PFSK-1 (cell line): ENCODE data around the gene ORM1.

Experiments used
- FOXP2 ChIP-seq: optimal IDR thresholded peaks from 2 replicates; pipeline ENCODE3; 2011; ENCODE audit warnings: borderline replicate concordance, control low read depth, inconsistent platforms; ENCODE audit not compliant: insufficient read depth; ENCODE audit errors: extremely low read length, extremely low read depth
- POLR2AphosphoS5 ChIP-seq: IDR thresholded peaks from 2 replicates; pipeline ENCODE4 v1.6.1; 2012; ENCODE audit warnings: low read depth, mild to moderate bottlenecking, control low read depth, low read length, moderate library complexity
- REST ChIP-seq, 2 experiments: IDR thresholded peaks; 2 replicates each; pipeline versions ENCODE4 v1.6.1 to v1.8.0; 2011 to 2012; ENCODE audit warnings: low read depth in 2 of 2, low read length in 2 of 2, control low read depth in 1 of 2, inconsistent platforms in 1 of 2, mild to moderate bottlenecking in 1 of 2, moderate library complexity in 1 of 2; ENCODE audit not compliant: insufficient read depth in 1 of 2
- SIN3A ChIP-seq: IDR thresholded peaks from 2 replicates; pipeline ENCODE4 v1.6.1; 2012; ENCODE audit warnings: mild to moderate bottlenecking, low read length, moderate library complexity, borderline replicate concordance; ENCODE audit not compliant: insufficient read depth
- TAF1 ChIP-seq: IDR thresholded peaks from 2 replicates; pipeline ENCODE4 v1.6.1; 2012; ENCODE audit warnings: low read length, control low read depth, borderline replicate concordance; ENCODE audit not compliant: insufficient read depth

The ORM1 gene

GRCh38 chr9:114341991-114342390 lies 19.1 kb downstream of the ORM1 start:
- TF ChIP-seq TAF1 (no peak), REST (IDR thresholded peaks at IDR 0.05; ENCODE audit: insufficient read depth in 1 of 2, low read depth in 2 of 2, low read length in 2 of 2) (no peak), POLR2AphosphoS5 (no peak), SIN3A (no peak), FOXP2 (no peak)

GRCh38 chr9:114342755-114343440 lies 20.0 kb downstream of the ORM1 start:
- no peak for TF ChIP-seq FOXP2
- TF ChIP-seq REST (IDR thresholded peaks at IDR 0.05; ENCODE audit: insufficient read depth in 1 of 2, low read depth in 2 of 2, low read length in 2 of 2): no peak
- no peak for TF ChIP-seq SIN3A
- TF ChIP-seq TAF1: no peak
- no peak for TF ChIP-seq POLR2AphosphoS5

GRCh38 chr9:114343471-114344187 lies 20.7 kb downstream of the ORM1 start:
- TF ChIP-seq TAF1 (no peak), POLR2AphosphoS5 (no peak), SIN3A (no peak), REST (IDR thresholded peaks at IDR 0.05; ENCODE audit: insufficient read depth in 1 of 2, low read depth in 2 of 2, low read length in 2 of 2) (no peak), FOXP2 (no peak)

- no peak for TF ChIP-seq TAF1
- no peak for TF ChIP-seq REST (IDR thresholded peaks at IDR 0.05; ENCODE audit: insufficient read depth in 1 of 2, low read depth in 2 of 2, low read length in 2 of 2)
- no peak for TF ChIP-seq POLR2AphosphoS5
Measured at GRCh38 chr9:114344188-114344566, 21.3 kb downstream of the ORM1 start.
